Measurements from ENCODE around the gene VPS37B.

DNA sequence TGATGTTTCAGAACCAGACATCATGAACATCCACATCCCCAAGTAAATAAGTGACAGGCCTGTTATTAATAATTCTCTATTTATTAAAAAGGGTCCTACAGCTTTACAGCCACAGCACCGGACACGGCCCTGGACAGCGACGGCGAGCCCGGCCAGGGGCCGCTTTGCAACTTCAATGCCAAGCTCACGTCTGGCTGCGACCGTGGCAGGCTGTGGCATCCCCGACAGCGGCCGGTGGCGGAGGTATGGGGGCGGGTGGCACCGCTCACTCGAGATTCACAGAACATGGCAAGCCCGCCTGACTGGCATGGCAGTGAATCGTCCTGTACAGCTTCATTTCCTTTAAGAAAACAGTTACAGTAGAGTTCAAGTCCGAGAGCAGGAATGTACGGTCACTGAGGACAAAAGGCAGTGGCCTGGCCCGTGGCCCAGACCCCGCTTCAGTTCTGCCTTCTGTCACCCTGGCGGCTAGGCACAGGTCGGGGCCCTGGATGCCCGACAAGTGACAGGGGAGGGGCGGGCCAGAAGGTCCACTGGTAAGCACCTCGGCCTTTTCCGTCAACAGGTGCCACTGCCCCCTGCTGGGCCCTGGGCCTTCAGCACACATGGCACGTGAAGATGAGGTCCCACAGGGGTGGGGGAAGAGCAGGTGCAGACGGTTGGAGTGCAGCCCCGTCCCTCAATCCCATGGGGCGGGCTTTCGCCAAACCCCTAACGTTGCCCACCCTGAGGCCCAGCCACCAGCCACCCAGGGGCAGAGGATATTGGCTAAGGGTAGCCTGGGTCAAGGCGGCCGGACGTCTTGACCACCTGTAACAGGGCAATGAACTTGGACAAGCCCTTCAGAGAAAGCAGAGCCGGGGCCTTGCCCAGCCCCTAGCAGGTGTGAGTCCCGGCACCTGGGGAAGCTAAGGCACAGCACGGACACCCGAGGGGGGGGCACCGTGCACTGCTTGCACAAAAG is 30.4 kb downstream of the VPS37B start:
- TF ChIP-seq, protein P1, sequence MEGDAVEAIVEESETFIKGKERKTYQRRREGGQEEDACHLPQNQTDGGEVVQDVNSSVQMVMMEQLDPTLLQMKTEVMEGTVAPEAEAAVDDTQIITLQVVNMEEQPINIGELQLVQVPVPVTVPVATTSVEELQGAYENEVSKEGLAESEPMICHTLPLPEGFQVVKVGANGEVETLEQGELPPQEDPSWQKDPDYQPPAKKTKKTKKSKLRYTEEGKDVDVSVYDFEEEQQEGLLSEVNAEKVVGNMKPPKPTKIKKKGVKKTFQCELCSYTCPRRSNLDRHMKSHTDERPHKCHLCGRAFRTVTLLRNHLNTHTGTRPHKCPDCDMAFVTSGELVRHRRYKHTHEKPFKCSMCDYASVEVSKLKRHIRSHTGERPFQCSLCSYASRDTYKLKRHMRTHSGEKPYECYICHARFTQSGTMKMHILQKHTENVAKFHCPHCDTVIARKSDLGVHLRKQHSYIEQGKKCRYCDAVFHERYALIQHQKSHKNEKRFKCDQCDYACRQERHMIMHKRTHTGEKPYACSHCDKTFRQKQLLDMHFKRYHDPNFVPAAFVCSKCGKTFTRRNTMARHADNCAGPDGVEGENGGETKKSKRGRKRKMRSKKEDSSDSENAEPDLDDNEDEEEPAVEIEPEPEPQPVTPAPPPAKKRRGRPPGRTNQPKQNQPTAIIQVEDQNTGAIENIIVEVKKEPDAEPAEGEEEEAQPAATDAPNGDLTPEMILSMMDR (IDR thresholded peaks at IDR 0.05; ENCODE audit: extremely low read depth in 1 of 2, insufficient read depth in 1 of 2, low read depth in 1 of 2, low read length in 2 of 2) = peak; percentile 54 to 73
- TF ChIP-seq POLR2A (IDR thresholded peaks at IDR 0.05; ENCODE audit: low read depth, low read length) (no peak), MYC (IDR thresholded peaks at IDR 0.05; ENCODE audit: low read depth, low read length) (no peak), EZH2 (IDR thresholded peaks at IDR 0.05; ENCODE audit: borderline replicate concordance, low read depth, low read length, severe bottlenecking) (no peak), POLR2AphosphoS5 (IDR thresholded peaks at IDR 0.05; ENCODE audit: insufficient read depth, low read depth, low read length) (peak; percentile 13)
- TF ChIP-seq, protein P2, sequence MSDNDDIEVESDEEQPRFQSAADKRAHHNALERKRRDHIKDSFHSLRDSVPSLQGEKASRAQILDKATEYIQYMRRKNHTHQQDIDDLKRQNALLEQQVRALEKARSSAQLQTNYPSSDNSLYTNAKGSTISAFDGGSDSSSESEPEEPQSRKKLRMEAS (IDR thresholded peaks at IDR 0.05; ENCODE audit: insufficient read depth, insufficient read length) = no peak
